ENCODE data around the gene ADM2.

DNA sequence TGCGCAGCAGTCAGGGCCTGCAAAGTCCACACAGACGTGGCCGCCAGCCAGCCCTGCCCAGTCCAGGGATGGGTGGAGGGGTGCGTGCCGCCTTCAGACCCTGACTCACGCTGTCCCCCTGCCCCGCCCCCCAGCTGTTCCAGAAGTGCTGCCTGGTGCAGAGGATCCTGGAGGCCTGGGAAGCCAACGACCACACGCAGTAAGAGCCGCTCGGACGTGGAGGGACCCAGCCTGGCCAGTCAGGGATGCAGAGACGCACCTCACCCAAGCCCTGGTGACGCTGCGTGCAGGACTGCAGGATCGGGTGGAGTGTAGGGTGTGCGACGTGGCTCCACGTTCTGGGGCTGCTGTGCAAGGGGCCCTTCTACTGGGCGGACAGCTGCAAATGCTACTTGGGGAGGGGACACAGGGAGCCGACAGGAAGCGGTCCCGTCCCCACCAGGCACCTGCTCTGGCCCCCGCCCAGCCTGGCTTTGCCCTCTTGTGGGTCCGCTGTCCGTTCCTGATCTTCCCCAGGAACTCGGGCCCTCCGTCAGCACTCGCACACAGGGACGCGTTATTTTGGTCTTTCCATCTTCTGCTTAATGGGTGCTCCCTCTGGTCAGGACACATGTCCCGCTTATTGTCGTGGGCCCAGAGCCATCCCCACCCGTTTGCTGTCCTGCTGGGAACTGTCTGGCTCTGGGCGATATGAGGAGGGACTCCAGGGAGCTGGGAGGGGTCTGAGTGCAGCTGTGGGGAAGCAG is 49.0 kb upstream of the ADM2 start:
- TF ChIP-seq CTCF (IDR thresholded peaks at IDR 0.05) (no peak), POLR2A (IDR thresholded peaks at IDR 0.05) (no peak)

Data from upper lobe of left lung (tissue), 4 donors.